Measurements from ENCODE around the gene MAPK10. TPM values are rescaled to one million over a fixed set of nuclear protein-coding genes. Genes with fewer than 3 reads are reported as not detected.

Gene MAPK10
- total RNA-seq, 1 experiment from 2014 or later: 4.7 TPM

DNA sequence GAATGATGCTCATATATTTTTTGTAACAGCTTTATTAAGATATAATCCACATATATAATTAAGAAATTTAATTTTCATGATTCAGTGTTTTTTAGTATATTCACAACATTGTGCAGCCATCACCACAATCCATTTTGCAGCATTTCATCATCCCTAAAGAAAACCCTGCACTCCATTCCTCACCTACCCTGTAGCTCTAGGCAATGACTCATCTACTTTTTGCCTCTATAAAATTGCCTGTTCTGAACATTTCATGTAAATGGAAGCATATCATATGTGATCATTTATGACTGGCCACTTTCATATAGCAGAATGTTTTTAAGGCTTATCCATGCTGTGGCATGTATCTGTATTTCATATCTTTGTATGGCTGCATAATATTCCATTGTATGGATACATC lies 339.9 kb downstream of the MAPK10 start:
- H3K4me2 ChIP-seq (ENCODE audit: insufficient read depth, insufficient read length, low read length): no peak overlapping the region
- H3K9me3 Mint-ChIP-seq: peaks cover 0 to 5% of the 10 kb centered on the region in 2 experiments; a peak in 1 of 5 replicates
- no peak overlapping the region for H3K4ac ChIP-seq (ENCODE audit: low read depth, low read length)
- H4K5ac ChIP-seq (ENCODE audit: insufficient read length, low read depth, low read length): no peak overlapping the region
- no peak overlapping the region for H2AFZ ChIP-seq (ENCODE audit: low read length)
- H3K23me2 ChIP-seq (ENCODE audit: insufficient read length, low read depth, low read length, poor library complexity, severe bottlenecking): no peaks in the 10 kb centered on the region
- TF ChIP-seq, protein P1, sequence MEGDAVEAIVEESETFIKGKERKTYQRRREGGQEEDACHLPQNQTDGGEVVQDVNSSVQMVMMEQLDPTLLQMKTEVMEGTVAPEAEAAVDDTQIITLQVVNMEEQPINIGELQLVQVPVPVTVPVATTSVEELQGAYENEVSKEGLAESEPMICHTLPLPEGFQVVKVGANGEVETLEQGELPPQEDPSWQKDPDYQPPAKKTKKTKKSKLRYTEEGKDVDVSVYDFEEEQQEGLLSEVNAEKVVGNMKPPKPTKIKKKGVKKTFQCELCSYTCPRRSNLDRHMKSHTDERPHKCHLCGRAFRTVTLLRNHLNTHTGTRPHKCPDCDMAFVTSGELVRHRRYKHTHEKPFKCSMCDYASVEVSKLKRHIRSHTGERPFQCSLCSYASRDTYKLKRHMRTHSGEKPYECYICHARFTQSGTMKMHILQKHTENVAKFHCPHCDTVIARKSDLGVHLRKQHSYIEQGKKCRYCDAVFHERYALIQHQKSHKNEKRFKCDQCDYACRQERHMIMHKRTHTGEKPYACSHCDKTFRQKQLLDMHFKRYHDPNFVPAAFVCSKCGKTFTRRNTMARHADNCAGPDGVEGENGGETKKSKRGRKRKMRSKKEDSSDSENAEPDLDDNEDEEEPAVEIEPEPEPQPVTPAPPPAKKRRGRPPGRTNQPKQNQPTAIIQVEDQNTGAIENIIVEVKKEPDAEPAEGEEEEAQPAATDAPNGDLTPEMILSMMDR (conservative IDR thresholded peaks at IDR 0.05): no peak
- no peaks in the 10 kb centered on the region for H4K20me1 ChIP-seq (ENCODE audit: control insufficient read depth, insufficient read depth, insufficient read length)
- no peak overlapping the region for H3K14ac ChIP-seq (ENCODE audit: insufficient read depth, low read length)
- H3K79me2 ChIP-seq (ENCODE audit: insufficient read depth, low read length): no peaks in the 10 kb centered on the region
- no peak overlapping the region for H3K23ac ChIP-seq (ENCODE audit: insufficient read length, low read depth, low read length)
- peaks cover 3 to 9% of the 10 kb centered on the region in 2 experiments for H3K4me1 Mint-ChIP-seq
- no peak overlapping the region for H2BK20ac ChIP-seq (ENCODE audit: low read depth, low read length, poor library complexity, severe bottlenecking)
- no peaks in the 10 kb centered on the region for H3K27me3 Mint-ChIP-seq (ENCODE audit: low read depth)
- no peaks in the 10 kb centered on the region for H3K27me3 ChIP-seq (ENCODE audit: insufficient read depth, low read length)
- no peaks in the 10 kb centered on the region for H3K79me1 ChIP-seq (ENCODE audit: insufficient read depth, low read depth, low read length, poor library complexity, severe bottlenecking)
- no peak overlapping the region for H3K4me3 Mint-ChIP-seq
- no peaks in the 10 kb centered on the region for H3K4me1 ChIP-seq (ENCODE audit: insufficient read depth, low read length)
- no peak overlapping the region for H3K18ac ChIP-seq (ENCODE audit: insufficient read length, low read depth, low read length)
- H4K91ac ChIP-seq (ENCODE audit: insufficient read length, low read depth, low read length): no peak overlapping the region
- H2BK120ac ChIP-seq (ENCODE audit: low read depth, low read length, poor library complexity, severe bottlenecking): no peak overlapping the region
- H3K56ac ChIP-seq (ENCODE audit: insufficient read length, low read depth, low read length): no peak overlapping the region
- H2BK15ac ChIP-seq (ENCODE audit: low read depth, low read length): no peak overlapping the region
- no peak overlapping the region for H4K8ac ChIP-seq (replicated peaks; ENCODE audit: insufficient read length, low read depth, low read length)
- no peak overlapping the region for H2AK5ac ChIP-seq (ENCODE audit: insufficient read length, low read length)
- H3K27ac ChIP-seq (ENCODE audit: insufficient read length, low read depth, low read length): no peak overlapping the region
- H3K36me3 Mint-ChIP-seq (ENCODE audit: insufficient read depth in 1 of 3, low read depth in 3 of 3): peaks cover 0 to 6% (median 3%) of the 10 kb centered on the region in 3 experiments; a peak in 2 of 7 replicates
- no peak overlapping the region for H2BK12ac ChIP-seq (ENCODE audit: insufficient read length, low read depth, low read length)
- no peak for DNase-seq
- H3K9ac ChIP-seq (ENCODE audit: extremely low read depth, insufficient read length, low read length): no peak overlapping the region
- H3K27ac Mint-ChIP-seq: no peak overlapping the region
- no peak overlapping the region for H2BK5ac ChIP-seq (ENCODE audit: insufficient read length, low read length)
- no peaks in the 10 kb centered on the region for H3K9me3 ChIP-seq (ENCODE audit: control insufficient read depth, low read depth, low read length)
- H3T11ph ChIP-seq (ENCODE audit: low read length): no peak overlapping the region
